Activated CD4-positive, alpha-beta T cell treated with anti-CD3 and anti-CD28 coated beads, Interleukin-2, Interleukin-4, amounts not matched to agents 100 ng/mL and 50 ng/mL, durations not matched to agents 16 hours and 8 hours (primary cell): ENCODE measurements around the gene ABHD14A.

Source experiments
- DNase-seq: peaks from one replicate; pipeline ENCODE4 v3.0.0-alpha.2; 2020; ENCODE audit warnings: low spot score

ABHD14A gene

DNA sequence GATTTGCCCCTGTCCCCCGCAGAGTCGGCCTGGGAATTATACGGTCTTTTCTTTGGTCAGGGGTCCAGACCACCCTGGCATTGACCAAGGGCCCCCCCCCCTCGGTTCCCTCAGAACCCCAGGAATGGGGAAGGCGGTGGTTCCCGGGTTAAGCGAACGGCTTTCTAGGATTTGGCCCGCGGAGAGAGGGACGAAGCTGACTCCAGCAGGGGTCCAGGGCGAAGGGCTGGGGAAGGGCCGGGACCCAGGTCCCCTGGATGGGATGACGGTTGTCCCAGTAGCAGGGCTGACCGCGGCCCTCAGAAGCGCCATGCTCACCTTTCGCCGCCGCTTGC, 33.4 kb upstream of the ABHD14A start:
- DNase-seq: no peak

DNA sequence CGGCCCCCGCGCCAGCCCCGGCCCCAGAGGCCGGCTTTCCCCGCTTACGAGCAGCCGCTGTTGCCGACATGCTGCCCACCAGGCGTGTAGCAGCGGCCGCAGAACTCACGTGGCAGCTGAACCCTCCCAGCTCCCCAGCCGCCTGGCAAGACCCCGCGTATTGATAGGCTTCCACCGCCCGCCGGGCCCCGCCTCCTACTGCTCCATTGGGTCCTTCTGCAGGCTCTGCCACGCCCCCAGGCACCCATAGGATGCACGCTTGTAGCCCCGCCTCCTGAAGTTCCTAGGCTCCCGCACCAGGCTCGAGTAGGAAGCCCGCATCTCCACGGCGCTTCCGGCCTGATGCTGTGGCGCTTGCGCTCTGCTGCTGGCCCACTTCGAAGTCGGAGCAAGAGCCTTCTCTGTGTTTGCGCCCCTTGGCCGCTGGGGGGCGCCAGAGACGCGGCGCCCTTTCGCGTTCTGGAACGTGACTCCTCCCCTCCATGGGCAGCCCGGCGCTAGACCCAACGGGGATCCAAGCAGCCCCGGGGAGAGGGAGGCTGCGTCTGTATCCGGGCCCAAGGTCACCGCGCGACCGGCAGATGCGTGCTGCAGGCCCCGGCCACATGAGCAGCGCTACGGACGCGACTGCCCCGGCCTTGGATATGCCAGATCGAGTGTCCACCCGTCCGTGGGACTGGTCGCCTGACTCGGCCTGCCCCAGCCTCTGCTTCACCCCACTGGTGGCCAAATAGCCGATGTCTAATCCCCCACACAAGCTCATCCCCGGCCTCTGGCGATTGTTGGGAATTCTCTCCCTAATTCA, 32.9 kb upstream of the ABHD14A start, which contains the start of the genes PARP3 and RRP9:
TSS of gene PARP3 (plus strand) at position 566 of the 805 bp plus-strand sequence. CDS start 993 bp downstream, outside the sequence.
TSS of gene RRP9 (minus strand) at position 107 of the 805 bp plus-strand sequence. CDS start at position 70, 37 bp downstream.
- DNase-seq: peak; percentile 100

DNA sequence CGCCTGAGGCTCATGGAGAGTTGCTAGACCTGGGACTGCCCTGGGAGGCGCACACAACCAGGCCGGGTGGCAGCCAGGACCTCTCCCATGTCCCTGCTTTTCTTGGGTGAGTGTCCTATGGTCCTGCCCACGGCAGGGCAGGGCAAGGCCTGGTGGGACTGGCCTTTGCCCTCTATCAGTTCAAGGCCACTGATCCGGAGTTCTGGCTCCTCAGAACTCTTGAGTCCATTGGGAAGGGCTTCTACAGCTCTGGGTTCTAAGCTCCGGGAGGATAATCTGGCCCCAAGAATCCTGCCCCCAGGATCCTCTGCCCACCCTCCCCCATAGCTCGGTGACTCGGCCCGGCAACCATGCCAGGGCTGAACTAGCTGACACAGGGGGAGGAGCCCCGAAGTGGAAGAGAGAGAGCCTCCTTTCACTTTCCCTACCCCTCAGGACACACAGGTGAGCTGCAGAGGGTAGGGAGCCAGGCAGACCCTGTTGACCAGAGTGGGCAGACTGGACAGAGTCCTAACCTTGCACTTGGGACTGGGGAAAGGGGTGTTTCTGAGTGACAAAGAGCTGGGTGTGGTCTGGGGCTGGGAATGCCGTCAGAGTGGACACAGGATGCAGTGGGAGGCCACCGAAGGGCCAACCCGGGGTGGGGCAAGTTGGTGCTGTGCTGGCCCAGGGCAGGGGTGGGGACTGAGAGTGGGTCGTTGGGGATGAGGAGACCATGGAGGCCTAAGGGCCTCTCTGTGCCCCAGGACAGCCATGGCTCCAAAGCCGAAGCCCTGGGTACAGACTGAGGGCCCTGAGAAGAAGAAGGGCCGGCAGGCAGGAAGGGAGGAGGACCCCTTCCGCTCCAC, 32.0 kb upstream of the ABHD14A start:
- DNase-seq: peak; percentile 59

DNA sequence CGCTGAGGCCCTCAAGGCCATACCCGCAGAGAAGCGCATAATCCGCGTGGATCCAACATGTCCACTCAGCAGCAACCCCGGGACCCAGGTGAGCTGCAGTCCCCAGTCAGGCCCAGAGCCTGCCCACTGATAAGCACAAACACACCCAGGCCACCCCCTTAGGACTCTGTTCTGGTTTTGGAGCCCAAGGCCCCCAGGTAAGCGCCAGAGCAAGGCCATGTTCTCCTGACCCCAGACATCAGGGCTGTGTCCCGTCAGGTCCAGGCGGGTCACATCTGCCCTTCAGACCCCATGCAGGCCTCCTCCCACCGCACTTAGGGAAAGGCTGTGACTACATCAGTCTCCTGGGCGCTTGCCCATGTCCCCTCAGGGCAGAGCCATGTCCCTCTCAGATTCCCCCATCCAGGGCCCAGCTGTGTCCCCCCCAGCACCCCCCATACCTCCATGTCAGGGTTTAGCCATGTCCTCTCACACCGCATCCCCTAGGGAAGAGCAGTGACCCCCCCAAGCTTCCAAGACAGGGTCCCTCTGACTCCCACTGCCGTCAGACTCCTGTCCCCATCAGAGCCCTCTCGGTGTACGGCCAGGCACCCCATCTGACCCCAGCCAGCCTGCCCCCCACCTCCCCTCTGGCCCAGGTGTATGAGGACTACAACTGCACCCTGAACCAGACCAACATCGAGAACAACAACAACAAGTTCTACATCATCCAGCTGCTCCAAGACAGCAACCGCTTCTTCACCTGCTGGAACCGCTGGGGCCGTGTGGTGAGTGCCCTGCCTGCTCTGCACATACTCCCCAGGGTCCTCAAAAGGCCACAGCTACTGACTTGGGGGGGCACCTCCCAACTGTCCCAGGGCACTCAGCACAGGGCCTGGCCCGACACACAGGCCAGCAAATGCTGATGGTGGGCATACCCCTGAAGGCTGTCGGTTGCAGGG, 31.1 kb upstream of the ABHD14A start:
- no peak for DNase-seq

DNA sequence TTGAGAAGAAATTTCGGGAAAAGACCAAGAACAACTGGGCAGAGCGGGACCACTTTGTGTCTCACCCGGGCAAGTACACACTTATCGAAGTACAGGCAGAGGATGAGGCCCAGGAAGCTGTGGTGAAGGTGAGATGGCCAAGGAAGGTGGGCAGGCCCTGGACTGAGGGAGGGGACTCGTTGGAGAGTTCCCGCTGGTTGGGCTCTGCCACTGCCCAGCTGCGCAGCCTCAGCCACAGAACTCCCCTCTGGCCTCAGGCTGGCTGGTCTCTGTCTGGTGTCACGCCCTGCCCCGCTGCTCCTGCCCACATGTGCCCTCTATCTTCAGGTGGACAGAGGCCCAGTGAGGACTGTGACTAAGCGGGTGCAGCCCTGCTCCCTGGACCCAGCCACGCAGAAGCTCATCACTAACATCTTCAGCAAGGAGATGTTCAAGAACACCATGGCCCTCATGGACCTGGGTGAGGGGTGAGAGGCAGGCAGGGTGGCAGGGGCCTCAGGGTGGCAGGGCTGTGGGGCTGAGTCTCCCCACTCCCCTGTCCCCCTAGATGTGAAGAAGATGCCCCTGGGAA, 30.3 kb upstream of the ABHD14A start:
- no peak for DNase-seq

DNA sequence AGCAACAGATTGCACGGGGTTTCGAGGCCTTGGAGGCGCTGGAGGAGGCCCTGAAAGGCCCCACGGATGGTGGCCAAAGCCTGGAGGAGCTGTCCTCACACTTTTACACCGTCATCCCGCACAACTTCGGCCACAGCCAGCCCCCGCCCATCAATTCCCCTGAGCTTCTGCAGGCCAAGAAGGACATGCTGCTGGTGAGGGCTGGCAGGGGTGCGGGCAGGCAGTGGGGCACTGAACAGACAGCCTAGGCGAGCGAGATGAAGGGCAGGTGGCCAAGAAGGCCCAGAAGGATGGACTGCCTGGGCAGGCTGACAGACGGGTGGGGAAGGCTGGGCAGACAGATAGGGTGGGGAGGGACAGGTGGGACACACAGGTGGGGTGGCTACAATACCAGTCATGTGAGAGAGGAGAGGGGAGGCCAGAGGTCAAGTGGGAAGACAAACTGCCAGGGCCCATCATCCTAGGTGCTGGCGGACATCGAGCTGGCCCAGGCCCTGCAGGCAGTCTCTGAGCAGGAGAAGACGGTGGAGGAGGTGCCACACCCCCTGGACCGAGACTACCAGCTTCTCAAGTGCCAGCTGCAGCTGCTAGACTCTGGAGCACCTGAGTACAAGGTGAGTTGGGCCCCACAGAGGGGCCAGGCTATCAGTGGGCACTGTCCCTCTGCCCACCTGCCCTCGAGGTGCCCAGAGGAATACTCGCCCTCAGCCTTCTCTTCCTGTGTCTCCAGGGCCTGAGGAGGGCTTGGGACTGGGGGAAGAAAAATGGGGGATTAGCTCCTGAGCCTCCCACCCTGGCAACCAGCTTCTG, 29.6 kb upstream of the ABHD14A start:
- no peak for DNase-seq

DNA sequence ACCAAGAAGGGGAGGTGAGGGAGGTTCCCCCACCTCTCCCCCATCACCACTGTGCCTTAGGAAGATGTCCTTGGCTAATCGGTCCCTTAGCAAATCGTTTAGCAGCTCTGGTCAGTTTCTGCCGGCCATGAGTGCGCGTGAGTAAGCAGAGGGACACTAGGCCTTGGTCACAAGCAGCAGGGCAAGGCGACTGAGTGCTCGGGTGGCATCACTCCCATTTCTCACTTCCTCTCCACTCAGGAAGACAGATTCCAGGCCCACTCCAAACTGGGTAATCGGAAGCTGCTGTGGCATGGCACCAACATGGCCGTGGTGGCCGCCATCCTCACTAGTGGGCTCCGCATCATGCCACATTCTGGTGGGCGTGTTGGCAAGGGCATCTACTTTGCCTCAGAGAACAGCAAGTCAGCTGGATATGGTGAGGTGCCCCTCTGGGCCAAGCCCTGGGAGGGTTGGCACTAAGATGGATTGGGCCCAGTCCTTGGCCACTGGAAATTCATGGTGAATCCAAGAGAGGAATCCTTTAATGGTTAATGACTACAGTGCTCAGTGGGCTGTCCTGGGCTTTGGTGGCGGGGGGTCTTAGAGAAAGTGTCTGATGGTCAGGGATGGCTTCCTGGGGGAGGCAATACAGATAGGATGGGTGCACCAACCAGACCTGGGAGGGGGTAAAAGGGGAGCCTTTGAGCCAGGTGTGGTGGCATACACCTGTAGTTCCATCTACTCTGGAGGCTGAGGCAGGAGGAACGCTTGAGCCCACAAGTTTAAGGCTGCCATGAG, 28.7 kb upstream of the ABHD14A start:
- DNase-seq: no peak

DNA sequence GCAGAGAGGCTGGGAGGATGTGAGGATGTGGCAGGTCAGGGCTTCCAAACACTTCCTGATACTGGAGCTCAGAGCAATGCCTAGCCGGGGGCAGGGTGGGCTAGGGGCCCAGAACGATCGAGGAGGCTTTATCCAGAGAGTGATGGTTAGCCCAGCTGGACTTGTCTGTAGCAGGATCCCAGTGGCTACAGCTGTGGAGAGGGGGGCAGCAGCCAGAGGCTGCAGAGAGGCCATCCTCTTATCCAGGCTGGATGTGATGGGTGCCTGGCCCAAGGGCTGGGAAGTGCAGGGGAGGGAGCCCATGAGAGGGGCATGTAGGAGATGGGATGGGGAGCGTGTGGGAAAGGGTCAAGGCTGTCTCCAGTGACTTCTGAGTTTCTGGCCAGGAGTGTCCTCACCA, 28.1 kb upstream of the ABHD14A start:
- DNase-seq: no peak

DNA sequence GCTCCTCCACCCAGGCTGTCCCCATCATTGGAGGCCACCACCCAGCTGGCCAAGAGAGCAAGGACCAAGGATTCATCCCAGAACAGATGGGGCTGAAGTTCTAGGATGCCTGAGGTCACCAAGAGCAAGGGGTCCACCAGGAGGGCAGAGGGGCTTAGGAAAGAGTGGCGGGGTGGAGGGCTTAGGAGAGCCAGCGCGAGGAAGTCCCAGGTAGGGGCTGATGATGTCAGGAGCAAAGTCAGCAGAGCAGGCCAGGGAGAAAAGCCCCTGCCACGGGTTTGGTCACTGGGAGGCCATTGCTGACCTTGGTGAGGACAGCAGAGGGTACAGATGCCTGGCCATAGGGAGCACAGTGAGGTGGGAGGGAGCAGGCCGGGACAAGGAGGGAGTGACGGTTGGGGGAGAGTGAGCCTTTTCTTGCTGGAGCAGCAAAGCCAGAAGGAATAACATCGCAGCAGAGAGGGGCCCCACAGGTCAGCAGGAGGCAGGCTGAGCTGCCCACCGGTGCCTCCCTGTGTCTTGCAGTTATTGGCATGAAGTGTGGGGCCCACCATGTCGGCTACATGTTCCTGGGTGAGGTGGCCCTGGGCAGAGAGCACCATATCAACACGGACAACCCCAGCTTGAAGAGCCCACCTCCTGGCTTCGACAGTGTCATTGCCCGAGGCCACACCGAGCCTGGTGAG, 27.5 kb upstream of the ABHD14A start:
- DNase-seq: no peak

DNA sequence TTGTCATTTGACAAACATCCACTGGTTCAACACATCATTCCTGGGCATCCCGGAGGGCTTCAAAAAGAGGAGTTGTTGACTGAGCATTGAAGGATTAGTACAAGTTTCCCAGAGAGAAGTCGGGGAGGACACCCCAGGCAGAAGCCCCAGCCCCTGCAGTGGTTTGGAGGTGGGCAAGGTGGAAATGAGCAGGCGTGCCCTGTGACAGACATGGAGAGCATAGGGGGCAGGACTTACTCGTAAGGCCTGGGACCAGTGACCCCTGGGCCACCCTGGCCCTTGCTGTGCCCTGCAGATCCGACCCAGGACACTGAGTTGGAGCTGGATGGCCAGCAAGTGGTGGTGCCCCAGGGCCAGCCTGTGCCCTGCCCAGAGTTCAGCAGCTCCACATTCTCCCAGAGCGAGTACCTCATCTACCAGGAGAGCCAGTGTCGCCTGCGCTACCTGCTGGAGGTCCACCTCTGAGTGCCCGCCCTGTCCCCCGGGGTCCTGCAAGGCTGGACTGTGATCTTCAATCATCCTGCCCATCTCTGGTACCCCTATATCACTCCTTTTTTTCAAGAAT, 26.8 kb upstream of the ABHD14A start:
- no peak for DNase-seq

DNA sequence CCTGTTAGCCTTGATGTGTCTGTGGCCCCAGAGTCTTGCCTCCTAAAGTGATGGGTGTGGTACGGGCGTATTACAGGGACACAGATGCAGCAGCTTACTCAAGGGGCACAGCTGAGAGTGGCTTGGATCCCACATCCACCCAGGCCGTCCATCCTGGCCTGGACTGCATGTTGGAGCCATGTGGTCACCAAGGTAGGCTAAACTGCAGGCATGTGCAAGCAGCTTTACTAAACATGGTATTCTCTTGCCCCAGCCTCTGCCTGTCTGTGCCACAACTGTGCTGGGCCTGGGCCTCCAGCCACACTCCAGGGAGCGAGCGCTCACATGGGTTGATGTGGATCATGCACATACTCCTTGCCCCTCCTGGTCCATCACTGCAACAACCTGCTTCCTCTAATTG, 25.7 kb upstream of the ABHD14A start:
- DNase-seq: no peak

DNA sequence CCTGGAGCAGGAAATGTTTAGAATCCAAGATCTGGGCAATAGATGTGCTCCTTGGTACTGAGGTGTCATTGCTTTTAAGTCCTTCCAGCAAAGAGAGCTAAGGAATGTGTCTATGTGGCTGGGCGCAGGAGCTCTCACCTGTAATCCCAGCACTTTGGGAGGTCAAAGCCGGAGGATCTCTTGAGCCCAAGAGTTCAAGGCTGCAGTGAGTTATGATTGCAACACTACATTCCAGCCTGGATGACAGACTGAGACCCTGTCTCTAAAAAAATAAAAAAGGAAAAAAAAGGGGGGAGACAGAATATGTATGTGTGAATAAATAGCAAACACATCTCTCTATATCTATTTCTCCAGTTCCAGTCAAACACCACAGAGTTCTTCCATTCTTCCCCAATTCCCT, 24.0 kb upstream of the ABHD14A start:
- no peak for DNase-seq

DNA sequence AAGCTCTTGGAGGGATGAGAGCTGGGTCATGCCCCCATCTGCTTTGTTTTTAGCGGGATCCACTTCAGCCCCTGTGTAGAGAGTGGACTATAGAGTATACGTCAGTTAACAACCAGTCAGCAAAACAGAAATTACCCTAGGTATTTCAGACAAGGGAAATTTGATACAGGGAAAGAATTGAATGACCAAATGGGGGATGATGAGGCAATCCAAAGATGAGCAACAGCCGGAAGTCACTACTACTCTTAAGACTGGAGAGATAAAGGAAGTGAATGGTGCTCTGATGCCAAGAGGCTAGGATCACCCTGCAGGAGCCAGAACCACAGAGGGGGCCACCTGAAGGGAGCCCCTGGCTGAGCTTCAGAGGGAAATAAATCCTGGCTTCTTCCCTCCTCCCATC, 21.4 kb upstream of the ABHD14A start:
- DNase-seq: no peak

DNA sequence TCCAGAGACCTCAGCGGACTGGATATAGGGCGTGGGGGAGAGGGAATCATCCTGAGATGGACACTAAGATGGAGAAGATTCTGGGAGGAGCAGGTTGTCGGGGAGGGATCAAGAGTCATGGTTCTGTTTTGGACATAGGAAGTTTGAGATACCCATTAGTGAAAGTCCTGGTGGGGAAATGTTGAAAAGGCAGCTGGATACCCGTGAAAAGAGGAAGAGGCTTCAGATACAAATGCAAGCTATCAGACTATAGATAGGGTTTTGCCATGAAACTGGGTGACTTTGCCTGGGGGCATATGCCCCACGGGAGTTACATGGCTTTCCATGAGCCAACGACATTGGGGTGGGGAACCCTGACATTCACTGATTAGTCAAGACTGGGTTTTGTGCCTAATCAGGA, 20.8 kb upstream of the ABHD14A start:
- DNase-seq: no peak

DNA sequence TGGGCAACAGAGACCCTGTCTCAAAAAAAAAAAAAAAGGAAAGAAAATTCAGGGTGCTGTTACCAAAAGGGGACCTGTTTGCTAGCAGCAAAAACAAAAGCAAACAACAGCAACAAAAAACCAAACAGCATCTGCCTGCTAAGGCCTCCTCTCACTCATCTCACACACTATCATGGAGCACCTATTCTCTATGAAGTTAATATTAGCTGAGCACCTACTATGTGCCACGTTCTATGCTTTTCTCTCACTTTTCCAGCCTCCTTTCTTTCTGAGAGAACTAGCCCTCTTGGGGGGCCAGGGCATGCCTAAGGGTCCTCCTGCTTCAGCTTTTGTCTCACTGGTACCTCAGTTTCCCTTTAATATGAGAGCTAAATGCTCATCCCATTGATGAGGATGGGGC, 20.2 kb upstream of the ABHD14A start:
- DNase-seq: no peak

DNA sequence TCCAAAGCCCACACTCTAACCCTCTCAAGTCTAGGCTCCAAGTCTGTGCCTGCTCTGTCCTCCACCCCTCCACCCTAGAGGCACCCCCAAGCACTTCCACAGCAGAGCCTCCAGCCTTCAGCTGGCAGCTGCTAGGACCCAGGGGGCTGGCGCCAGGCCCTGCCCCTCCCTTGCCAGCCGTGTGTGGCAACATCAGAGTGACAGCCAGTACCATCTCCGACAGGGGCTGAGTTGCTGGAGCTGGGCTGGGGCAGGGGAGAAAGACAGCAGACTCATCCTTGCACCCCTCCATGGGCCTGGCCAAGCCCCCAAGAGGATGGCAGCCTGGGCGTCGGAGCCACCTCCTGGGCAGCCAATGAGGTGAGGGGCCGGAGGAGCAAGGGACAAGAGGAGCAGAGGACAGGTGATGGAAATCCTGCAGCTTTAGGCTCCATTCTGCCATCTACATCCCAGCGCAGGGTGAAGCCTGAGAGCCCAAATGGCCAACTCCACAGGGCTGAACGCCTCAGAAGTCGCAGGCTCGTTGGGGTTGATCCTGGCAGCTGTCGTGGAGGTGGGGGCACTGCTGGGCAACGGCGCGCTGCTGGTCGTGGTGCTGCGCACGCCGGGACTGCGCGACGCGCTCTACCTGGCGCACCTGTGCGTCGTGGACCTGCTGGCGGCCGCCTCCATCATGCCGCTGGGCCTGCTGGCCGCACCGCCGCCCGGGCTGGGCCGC, 19.5 kb upstream of the ABHD14A start, which contains the start of gene GPR62:
TSS of gene GPR62 (plus strand) at position 207 of the 718 bp plus-strand sequence. CDS start at position 479, 272 bp downstream.
- no peak for DNase-seq

DNA sequence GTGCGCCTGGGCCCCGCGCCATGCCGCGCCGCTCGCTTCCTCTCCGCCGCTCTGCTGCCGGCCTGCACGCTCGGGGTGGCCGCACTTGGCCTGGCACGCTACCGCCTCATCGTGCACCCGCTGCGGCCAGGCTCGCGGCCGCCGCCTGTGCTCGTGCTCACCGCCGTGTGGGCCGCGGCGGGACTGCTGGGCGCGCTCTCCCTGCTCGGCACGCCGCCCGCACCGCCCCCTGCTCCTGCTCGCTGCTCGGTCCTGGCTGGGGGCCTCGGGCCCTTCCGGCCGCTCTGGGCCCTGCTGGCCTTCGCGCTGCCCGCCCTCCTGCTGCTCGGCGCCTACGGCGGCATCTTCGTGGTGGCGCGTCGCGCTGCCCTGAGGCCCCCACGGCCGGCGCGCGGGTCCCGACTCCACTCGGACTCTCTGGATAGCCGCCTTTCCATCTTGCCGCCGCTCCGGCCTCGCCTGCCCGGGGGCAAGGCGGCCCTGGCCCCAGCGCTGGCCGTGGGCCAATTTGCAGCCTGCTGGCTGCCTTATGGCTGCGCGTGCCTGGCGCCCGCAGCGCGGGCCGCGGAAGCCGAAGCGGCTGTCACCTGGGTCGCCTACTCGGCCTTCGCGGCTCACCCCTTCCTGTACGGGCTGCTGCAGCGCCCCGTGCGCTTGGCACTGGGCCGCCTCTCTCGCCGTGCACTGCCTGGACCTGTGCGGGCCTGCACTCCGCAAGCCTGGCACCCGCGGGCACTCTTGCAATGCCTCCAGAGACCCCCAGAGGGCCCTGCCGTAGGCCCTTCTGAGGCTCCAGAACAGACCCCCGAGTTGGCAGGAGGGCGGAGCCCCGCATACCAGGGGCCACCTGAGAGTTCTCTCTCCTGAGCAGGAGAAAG, 18.7 kb upstream of the ABHD14A start:
- no peak for DNase-seq
